Peyer's patch (tissue), 4 donors: ENCODE measurements around the gene DGKQ. TPM values are rescaled to one million over a fixed set of nuclear protein-coding genes. Genes with fewer than 3 reads are reported as not detected.

Source experiments
- DNase-seq, 3 donors: peaks; one replicate each; pipeline ENCODE4 v3.0.0-alpha.2; 2017 to 2019
- H3K27ac ChIP-seq, 4 donors: fragments of 200-600 bp; sonication (generic); one replicate each; pipeline ENCODE4 v1.5.1; 2016 to 2019
- H3K27me3 ChIP-seq, 2 donors: fragments of 200-600 bp; sonication (generic); one replicate each; pipeline ENCODE4 v1.5.1; 2019
- H3K36me3 ChIP-seq, 3 donors: fragments of 200-600 bp; sonication (generic); one replicate each; pipeline ENCODE4 v1.5.1; 2016 to 2019
- H3K4me1 ChIP-seq, 4 donors: fragments of 200-600 bp; sonication (generic); one replicate each; pipeline ENCODE4 v1.5.1; 2016 to 2019
- H3K4me3 ChIP-seq, 4 donors: fragments of 200-600 bp; sonication (generic); 1 replicate in 3 of 4; 2 replicates in 1 of 4; pipeline ENCODE4 v1.5.1; 2016 to 2019; ENCODE audit warnings: mild to moderate bottlenecking in 1 of 4
- H3K9me3 ChIP-seq, 4 donors: fragments of 200-600 bp; sonication (generic); one replicate each; pipeline ENCODE4 v1.5.1; 2016 to 2019; ENCODE audit warnings: mild to moderate bottlenecking in 1 of 4
- CTCF ChIP-seq, 6 experiments: fragments of 450-650 bp in 4 of 6; fragments of 200-600 bp in 2 of 6; sonication (generic) in 1 of 6; IDR thresholded peaks; one replicate each; pipeline ENCODE4 v1.5.1; 2017 to 2019; ENCODE audit warnings: antibody characterized with exemption in 6 of 6, mild to moderate bottlenecking in 3 of 6, moderate library complexity in 1 of 6
- POLR2A ChIP-seq, 2 donors: fragments of 450-650 bp; IDR thresholded peaks; one replicate each; pipeline ENCODE4 v1.5.1; 2017; ENCODE audit warnings: antibody characterized with exemption in 2 of 2, mild to moderate bottlenecking in 2 of 2, moderate library complexity in 2 of 2
- total RNA-seq, 4 donors: library from RNA; depleted of rRNA; stranded (reverse); fragments of >200 nt; gene quantifications; one replicate each; pipeline ENCODE4 v1.1.0, GENCODE V29; 2016

Gene DGKQ, protein sequence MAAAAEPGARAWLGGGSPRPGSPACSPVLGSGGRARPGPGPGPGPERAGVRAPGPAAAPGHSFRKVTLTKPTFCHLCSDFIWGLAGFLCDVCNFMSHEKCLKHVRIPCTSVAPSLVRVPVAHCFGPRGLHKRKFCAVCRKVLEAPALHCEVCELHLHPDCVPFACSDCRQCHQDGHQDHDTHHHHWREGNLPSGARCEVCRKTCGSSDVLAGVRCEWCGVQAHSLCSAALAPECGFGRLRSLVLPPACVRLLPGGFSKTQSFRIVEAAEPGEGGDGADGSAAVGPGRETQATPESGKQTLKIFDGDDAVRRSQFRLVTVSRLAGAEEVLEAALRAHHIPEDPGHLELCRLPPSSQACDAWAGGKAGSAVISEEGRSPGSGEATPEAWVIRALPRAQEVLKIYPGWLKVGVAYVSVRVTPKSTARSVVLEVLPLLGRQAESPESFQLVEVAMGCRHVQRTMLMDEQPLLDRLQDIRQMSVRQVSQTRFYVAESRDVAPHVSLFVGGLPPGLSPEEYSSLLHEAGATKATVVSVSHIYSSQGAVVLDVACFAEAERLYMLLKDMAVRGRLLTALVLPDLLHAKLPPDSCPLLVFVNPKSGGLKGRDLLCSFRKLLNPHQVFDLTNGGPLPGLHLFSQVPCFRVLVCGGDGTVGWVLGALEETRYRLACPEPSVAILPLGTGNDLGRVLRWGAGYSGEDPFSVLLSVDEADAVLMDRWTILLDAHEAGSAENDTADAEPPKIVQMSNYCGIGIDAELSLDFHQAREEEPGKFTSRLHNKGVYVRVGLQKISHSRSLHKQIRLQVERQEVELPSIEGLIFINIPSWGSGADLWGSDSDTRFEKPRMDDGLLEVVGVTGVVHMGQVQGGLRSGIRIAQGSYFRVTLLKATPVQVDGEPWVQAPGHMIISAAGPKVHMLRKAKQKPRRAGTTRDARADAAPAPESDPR
- 100 to 1,000 TPM in 2 of 4 donors, 10 to 100 TPM in 2; 32.2 to 119 (median 101) TPM for total RNA-seq

DNA sequence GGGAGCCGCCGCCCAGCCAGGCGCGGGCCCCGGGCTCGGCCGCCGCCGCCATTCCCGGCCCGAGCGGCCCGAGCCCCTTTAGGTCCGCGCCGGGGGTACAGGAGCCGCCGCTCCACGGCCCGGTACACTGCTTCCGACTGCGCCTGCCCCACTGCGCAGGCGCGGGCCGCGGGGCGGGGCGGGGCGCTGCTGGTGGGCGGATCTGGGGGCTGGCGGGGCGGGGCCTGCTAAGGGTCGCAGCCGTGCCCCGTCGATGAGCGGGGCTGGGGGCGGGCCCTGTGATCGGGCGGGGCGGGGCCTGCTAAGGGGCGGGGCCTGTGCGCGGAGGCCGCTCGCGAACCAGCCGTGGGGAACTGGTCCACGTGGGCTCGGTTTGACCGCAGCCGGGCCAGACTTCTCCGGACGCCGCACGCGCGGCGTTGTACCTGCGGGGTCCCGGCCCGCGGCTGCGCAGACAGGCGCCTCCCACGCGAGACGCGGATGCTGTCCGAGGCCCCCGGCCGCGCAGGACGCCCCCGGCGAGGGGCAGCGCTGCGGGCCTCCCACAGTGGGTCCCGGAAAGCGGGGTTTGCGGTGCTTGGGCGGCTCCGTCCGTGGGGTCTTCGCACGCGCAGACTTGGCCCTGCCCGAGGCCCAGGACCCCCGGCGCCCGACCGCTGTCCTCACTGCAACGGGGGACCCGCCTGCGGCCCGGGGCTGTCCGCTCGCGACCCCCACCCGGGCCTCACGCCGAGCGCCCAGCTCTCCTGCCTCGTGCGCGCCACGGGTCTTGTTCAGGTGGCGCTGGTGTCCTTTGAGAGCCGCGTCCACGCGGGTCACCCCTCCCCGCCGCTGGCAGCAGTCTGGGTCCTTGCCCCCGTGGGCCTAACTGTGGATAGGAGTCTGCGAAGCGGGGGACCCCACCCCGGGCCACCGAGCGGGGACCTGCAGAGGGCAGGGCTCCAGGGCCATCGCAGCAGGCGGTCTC is at the start of gene DGKQ:
Gene DGKQ (minus strand): TSS at position 139 of the 967 bp plus-strand sequence. CDS start 87 bp downstream, at position 52.
- peak; percentile 38 to 68 for TF ChIP-seq POLR2A (IDR thresholded peaks at IDR 0.05)
- TF ChIP-seq CTCF (IDR thresholded peaks at IDR 0.05): no peak
- peak; percentile 89 to 95 (median 94) for DNase-seq
- Histone ChIP-seq H3K4me1 (peaks cover 4 to 27% (median 16%) of the 10 kb centered on the region in 4 donors), H3K36me3 (peaks cover 0 to 3% (median 0%) of the 10 kb centered on the region in 3 donors), H3K4me3 (peak within 1 kb of the TSS; percentile 60 to 98 (median 82)), H3K27me3 (no peaks in the 10 kb centered on the region), H3K27ac (peak within 1 kb of the TSS; percentile 67 to 99 (median 86)), H3K9me3 (peaks cover 0 to 9% (median 0%) of the 10 kb centered on the region in 4 donors)

- H3K27me3 ChIP-seq: no peaks in the 10 kb centered on the region
- peaks cover 0 to 10% (median 0%) of the 10 kb centered on the region in 3 donors for H3K36me3 ChIP-seq
- peaks cover 0 to 15% (median 10%) of the 10 kb centered on the region in 4 donors for H3K4me1 ChIP-seq
- TF ChIP-seq POLR2A (IDR thresholded peaks at IDR 0.05) (no peak), CTCF (IDR thresholded peaks at IDR 0.05) (no peak)
- H3K27ac ChIP-seq: no peak overlapping the region
- no peak overlapping the region for H3K4me3 ChIP-seq
- no peaks in the 10 kb centered on the region for H3K9me3 ChIP-seq
- no peak for DNase-seq
Observed at GRCh38 chr4:1022739-1023066, 49.3 kb upstream of the DGKQ start.

DNA sequence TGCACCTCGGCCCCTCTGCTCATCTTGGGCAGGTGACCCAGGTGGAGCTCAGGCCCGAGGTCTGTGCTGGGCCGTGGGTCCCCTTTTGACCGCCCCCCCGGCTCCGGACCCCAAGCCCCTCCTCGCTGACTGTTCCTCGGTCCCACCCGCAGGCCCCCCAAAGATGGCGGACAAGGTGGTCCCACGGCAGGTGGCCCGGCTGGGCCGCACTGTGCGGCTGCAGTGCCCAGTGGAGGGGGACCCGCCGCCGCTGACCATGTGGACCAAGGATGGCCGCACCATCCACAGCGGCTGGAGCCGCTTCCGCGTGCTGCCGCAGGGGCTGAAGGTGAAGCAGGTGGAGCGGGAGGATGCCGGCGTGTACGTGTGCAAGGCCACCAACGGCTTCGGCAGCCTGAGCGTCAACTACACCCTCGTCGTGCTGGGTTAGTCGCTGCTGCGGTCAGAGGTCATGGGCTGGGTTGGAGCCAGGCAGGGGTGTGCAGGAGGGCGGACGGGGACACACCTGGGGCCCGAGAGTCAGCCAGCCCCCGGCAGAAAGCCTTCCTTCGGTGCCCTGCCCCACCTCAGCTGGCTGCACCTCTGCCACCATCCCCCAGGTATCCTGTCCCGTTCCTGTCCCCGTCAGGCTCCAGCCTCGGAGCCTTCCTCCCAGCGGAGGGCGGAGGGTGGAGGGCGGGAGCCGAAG is 48.8 kb upstream of the DGKQ start:
- peaks cover 0 to 10% (median 0%) of the 10 kb centered on the region in 3 donors for H3K36me3 ChIP-seq
- H3K9me3 ChIP-seq: no peaks in the 10 kb centered on the region
- H3K27ac ChIP-seq: no peak overlapping the region
- H3K4me3 ChIP-seq: no peak overlapping the region
- no peaks in the 10 kb centered on the region for H3K27me3 ChIP-seq
- peaks cover 0 to 15% (median 10%) of the 10 kb centered on the region in 4 donors for H3K4me1 ChIP-seq
- DNase-seq: no peak
- TF ChIP-seq CTCF (IDR thresholded peaks at IDR 0.05) (no peak), POLR2A (IDR thresholded peaks at IDR 0.05) (no peak)

- Histone ChIP-seq H3K27me3 (no peaks in the 10 kb centered on the region), H3K4me3 (peak overlapping the region in 1 of 4 donors; percentile 15), H3K9me3 (no peaks in the 10 kb centered on the region), H3K36me3 (peaks cover 0 to 10% (median 0%) of the 10 kb centered on the region in 3 donors), H3K27ac (peak overlapping the region in 1 of 4 donors; percentile 67), H3K4me1 (peaks cover 0 to 15% (median 10%) of the 10 kb centered on the region in 4 donors)
- TF ChIP-seq CTCF (IDR thresholded peaks at IDR 0.05): no peak
- no peak for TF ChIP-seq POLR2A (IDR thresholded peaks at IDR 0.05)
- peak in 2 of 3 donors; percentile 71 to 80 for DNase-seq
Observed at GRCh38 chr4:1021386-1022050, 48.1 kb upstream of the DGKQ start.
